Activated CD8-positive, alpha-beta memory T cell treated with anti-CD3 and anti-CD28 coated beads, Interleukin-2, amount 10 ng/mL, durations not matched to agents 7 days and 5 days (primary cell): ENCODE measurements around the gene SH3BP4. TPM values are rescaled to one million over a fixed set of nuclear protein-coding genes. Genes with fewer than 3 reads are reported as not detected.

Experiments
- ATAC-seq: fragments of 150-1000 bp; cut with Tn5 transposase; one replicate; pipeline ENCODE4 v1.10.0; 2021; ENCODE audit warnings: moderate library complexity
- CTCF ChIA-PET: fragments of 350-600 bp; sonication (Branson Sonifier 250); formaldehyde crosslinking; loops from one replicate; lab custom pipeline; 2021; ENCODE audit warnings: antibody characterized with exemption; lab: Charles Lee
- DNase-seq: peaks from one replicate; pipeline ENCODE4 v3.0.0-alpha.2; 2020
- H3K27ac Mint-ChIP-seq: one replicate; pipeline ENCODE4 v1.8.0; 2021; ENCODE audit warnings: mild to moderate bottlenecking, mixed read lengths
- H3K27me3 Mint-ChIP-seq: one replicate; pipeline ENCODE4 v1.8.0; 2021; ENCODE audit warnings: mixed read lengths
- H3K36me3 Mint-ChIP-seq: one replicate; pipeline ENCODE4 v1.8.0; 2021; ENCODE audit warnings: mild to moderate bottlenecking, mixed read lengths
- H3K4me1 Mint-ChIP-seq: one replicate; pipeline ENCODE4 v1.8.0; 2021; ENCODE audit warnings: mixed read lengths
- H3K4me3 Mint-ChIP-seq: one replicate; pipeline ENCODE4 v1.8.0; 2021; ENCODE audit warnings: mild to moderate bottlenecking, moderate library complexity, mixed read lengths
- H3K9me3 Mint-ChIP-seq: one replicate; pipeline ENCODE4 v1.8.0; 2022; ENCODE audit warnings: low read depth, mixed read lengths
- total RNA-seq, 2 experiments: library from RNA; stranded (reverse); gene quantifications; one replicate each; pipeline ENCODE4 v1.2.3, GENCODE V29; 2021

Gene SH3BP4
- total RNA-seq, result under 1 TPM in 1 of 2 experiments, not detected in 1; 0.12 TPM

DNA sequence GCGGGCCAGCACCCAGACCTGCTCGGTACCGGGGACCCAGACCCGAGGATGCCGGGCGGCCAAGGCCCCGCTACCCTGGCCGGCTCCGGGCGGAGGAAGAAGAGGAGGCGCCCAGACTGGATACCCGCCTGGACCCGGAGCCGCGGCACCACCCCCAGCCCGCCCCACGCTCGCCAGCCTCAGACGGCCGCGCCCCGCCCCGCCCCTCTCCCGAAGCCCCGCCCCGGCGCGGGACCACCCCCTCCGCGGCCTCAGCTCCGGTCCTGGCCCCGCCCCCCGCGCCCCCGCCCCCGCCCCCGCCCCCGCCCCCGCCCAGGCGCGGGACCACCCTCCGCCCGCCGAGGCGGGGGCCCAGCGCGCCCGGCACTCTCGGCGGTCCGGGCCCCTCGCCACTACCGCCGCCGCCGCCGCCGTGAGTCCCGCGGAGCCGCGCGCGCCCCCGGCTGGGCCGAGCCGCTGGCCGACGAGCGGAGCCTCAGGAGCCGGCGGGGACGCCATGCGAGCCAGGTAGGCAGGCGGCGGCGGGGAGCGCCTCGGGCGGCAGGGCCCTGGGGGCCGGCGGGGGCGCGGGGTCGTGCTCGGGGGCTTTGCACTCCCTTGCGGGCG, at the start of gene SH3BP4:
Gene SH3BP4, plus strand, starts transcription at position 354 of the 606 bp plus-strand sequence. CDS start 82,986 bp downstream, outside the sequence.
- CTCF ChIA-PET, result no interaction called here
- peaks cover 73% of the 10 kb centered on the region for H3K27me3 Mint-ChIP-seq
- ATAC-seq, result peak; percentile 51
- H3K9me3 Mint-ChIP-seq, result no peaks in the 10 kb centered on the region
- peaks cover 2% of the 10 kb centered on the region for H3K4me1 Mint-ChIP-seq
- DNase-seq, result no peak
- H3K4me3 Mint-ChIP-seq, result peak within 1 kb of the TSS; percentile 44
- no peaks in the 10 kb centered on the region for H3K36me3 Mint-ChIP-seq
- no peak within 1 kb of the TSS for H3K27ac Mint-ChIP-seq

DNA sequence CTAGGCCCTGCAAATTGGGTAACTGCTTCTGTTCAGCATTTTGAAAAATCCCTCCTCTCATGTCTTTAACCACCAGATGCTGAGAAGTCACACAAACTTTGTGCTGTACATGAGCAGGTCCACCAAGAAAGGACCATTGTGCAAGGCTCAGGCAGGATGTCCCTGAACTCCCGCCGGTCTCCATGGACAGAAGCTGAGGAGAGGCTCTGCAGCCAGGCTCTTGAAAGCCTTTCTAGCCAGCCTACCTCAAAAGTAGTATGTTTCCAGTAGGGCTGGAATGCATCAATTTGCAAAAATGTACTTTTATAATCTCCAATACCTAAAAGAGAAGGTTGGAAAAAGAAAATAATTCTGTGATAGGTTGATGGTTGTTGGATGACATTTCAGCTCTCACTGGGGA, 47.0 kb upstream of the SH3BP4 start:
- no peaks in the 10 kb centered on the region for H3K9me3 Mint-ChIP-seq
- no peak overlapping the region for H3K27ac Mint-ChIP-seq
- H3K36me3 Mint-ChIP-seq, result no peaks in the 10 kb centered on the region
- CTCF ChIA-PET, result no interaction called here
- ATAC-seq, result no peak
- H3K4me3 Mint-ChIP-seq, result no peak overlapping the region
- no peaks in the 10 kb centered on the region for H3K4me1 Mint-ChIP-seq
- no peak for DNase-seq
- H3K27me3 Mint-ChIP-seq, result no peaks in the 10 kb centered on the region

GRCh38 chr2:234905547-234906265, 46.1 kb upstream of the SH3BP4 start:
- ATAC-seq (no peak), DNase-seq (no peak)
- no peak overlapping the region for H3K4me3 Mint-ChIP-seq
- H3K36me3 Mint-ChIP-seq, result no peaks in the 10 kb centered on the region
- H3K9me3 Mint-ChIP-seq, result no peaks in the 10 kb centered on the region
- peaks cover 5% of the 10 kb centered on the region for H3K4me1 Mint-ChIP-seq
- H3K27me3 Mint-ChIP-seq, result no peaks in the 10 kb centered on the region
- CTCF ChIA-PET, result no interaction called here
- H3K27ac Mint-ChIP-seq, result no peak overlapping the region

DNA sequence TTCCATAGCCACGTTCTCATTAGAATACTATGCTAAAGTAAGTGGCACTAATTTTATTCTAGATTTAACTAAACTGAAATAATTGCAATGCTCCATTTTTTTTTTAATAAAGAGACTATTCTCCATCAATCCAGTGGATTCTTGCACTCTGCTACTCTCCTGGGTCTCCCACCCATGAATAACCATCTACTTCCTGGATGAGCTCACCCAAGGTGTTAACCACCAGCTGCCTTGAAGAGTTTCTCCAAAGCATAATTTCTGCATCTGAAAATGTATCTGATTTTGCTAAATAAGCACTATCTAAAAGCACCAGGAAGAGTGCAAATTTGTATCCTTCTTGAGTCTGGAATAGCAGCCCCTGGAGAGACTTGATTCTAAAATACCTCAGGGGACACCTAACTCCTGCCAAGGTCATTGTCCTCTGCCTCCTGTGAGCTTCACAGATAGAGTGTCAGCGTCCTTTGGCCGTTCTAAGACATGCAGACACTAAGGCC, 41.6 kb upstream of the SH3BP4 start:
- CTCF ChIA-PET, result no interaction called here
- ATAC-seq, result no peak
- Mint-ChIP-seq H3K4me3 (no peak overlapping the region), H3K36me3 (no peaks in the 10 kb centered on the region), H3K27ac (no peak overlapping the region), H3K9me3 (no peaks in the 10 kb centered on the region), H3K4me1 (peaks cover 5% of the 10 kb centered on the region), H3K27me3 (no peaks in the 10 kb centered on the region)
- no peak for DNase-seq

DNA sequence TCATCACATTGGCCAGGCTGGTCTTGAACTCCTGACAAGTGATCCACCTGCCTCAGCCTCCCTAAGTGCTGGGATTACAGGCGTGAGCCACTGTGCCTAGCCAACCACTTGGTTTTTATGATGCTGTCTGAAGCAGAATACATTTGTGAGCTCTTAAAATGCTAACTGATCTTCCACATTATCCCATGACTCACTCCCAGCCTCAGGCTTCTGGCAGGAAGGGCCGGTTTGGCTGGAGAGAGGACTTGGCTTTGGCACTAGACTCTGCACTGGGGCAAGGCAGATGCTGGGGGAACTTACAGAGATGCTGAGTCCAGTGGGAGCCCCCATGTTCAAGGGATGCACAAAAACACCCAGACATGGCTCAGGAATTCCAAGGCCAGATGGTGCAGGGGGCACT, 40.5 kb upstream of the SH3BP4 start:
- DNase-seq (no peak), ATAC-seq (no peak)
- CTCF ChIA-PET, result no interaction called here
- Mint-ChIP-seq H3K27me3 (no peaks in the 10 kb centered on the region), H3K4me3 (no peak overlapping the region), H3K4me1 (peaks cover 5% of the 10 kb centered on the region), H3K9me3 (no peaks in the 10 kb centered on the region), H3K36me3 (no peaks in the 10 kb centered on the region), H3K27ac (no peak overlapping the region)

GRCh38 chr2:234912437-234912836, 39.4 kb upstream of the SH3BP4 start:
- Mint-ChIP-seq H3K9me3 (no peaks in the 10 kb centered on the region), H3K4me1 (peaks cover 5% of the 10 kb centered on the region), H3K36me3 (no peaks in the 10 kb centered on the region), H3K27me3 (no peaks in the 10 kb centered on the region), H3K27ac (no peak overlapping the region), H3K4me3 (no peak overlapping the region)
- DNase-seq (no peak), ATAC-seq (no peak)
- CTCF ChIA-PET, result no interaction called here

DNA sequence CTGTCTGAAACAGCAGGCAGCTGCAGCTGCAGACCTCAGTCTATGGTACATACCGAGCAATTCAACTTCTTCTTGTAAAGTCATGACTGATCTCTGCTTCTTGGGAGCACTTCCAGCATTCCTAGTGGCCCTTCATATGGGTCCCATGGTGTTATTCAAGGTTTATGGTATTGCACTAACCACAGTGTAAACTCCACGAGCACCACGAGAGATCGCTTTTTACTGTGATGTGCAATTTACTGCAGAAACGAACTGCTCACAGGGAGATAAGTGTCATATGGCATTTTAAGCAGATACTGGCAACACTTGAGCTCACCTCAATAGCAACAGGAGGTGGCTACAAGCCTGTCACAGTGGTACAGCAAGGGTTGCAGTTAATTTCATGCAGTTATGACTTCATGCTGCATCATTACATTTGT, 38.6 kb upstream of the SH3BP4 start:
- no peak overlapping the region for H3K4me3 Mint-ChIP-seq
- CTCF ChIA-PET, result no interaction called here
- DNase-seq, result no peak
- no peak for ATAC-seq
- H3K4me1 Mint-ChIP-seq, result peaks cover 5% of the 10 kb centered on the region
- no peaks in the 10 kb centered on the region for H3K27me3 Mint-ChIP-seq
- H3K36me3 Mint-ChIP-seq, result no peaks in the 10 kb centered on the region
- H3K9me3 Mint-ChIP-seq, result no peaks in the 10 kb centered on the region
- no peak overlapping the region for H3K27ac Mint-ChIP-seq

DNA sequence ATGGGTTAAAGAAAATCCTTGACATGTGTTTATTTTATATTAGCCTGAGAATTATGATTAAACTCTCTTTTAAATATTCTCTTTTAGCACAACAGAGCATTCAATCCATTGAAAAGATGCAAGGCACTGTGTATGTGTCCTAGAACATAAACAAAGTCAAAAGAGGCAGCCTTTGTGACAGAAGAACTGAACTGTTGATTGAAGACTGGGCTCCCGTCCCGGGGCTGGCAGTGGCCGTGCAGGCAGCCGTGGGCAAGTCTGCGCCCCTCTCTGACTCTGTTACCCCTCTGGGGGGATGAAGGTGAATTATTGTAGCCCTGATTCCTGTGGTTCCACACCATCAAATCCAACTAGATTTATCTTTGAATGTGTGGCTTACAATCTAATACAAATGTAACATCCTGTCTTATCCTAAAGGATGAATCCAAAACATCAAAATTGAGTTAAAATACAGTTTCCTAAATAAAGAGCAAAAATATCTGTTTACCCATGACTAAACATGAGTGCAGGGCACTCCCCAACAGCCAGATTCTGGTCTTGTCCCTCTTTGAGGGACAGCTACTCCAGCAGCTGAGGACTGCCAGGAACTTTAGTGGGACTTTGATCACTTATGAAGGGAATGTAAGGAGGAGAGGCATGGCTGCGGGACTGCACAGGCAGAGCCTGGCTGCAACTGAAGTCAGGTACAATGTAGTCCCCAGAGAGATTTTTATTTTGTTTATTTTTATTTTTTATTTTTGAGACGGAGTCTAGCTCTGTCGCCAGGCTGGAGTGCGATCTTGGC, 37.3 kb upstream of the SH3BP4 start:
- CTCF ChIA-PET, result no interaction called here
- H3K4me1 Mint-ChIP-seq, result peaks cover 5% of the 10 kb centered on the region

GRCh38 chr2:234916674-234917073, 35.1 kb upstream of the SH3BP4 start:
- Mint-ChIP-seq H3K27me3 (peaks cover 5% of the 10 kb centered on the region), H3K4me1 (no peaks in the 10 kb centered on the region), H3K4me3 (no peak overlapping the region), H3K36me3 (no peaks in the 10 kb centered on the region), H3K9me3 (no peaks in the 10 kb centered on the region), H3K27ac (no peak overlapping the region)
- ATAC-seq (no peak), DNase-seq (no peak)
- CTCF ChIA-PET, result no interaction called here

More for the DNA sequence above, 37.3 kb upstream of the SH3BP4 start:
- no peak for ATAC-seq
- Mint-ChIP-seq H3K4me3 (no peak overlapping the region), H3K36me3 (no peaks in the 10 kb centered on the region), H3K9me3 (no peaks in the 10 kb centered on the region), H3K27me3 (peaks cover 3% of the 10 kb centered on the region), H3K27ac (no peak overlapping the region)
- no peak for DNase-seq

GRCh38 chr2:234917211-234917975, 34.4 kb upstream of the SH3BP4 start:
- Mint-ChIP-seq H3K36me3 (no peaks in the 10 kb centered on the region), H3K27ac (no peak overlapping the region), H3K4me3 (no peak overlapping the region), H3K4me1 (no peaks in the 10 kb centered on the region), H3K9me3 (no peaks in the 10 kb centered on the region), H3K27me3 (peaks cover 6% of the 10 kb centered on the region)
- CTCF ChIA-PET, result no interaction called here
- no peak for DNase-seq
- no peak for ATAC-seq

- ATAC-seq, result no peak
- no peak overlapping the region for H3K4me3 Mint-ChIP-seq
Measured at GRCh38 chr2:234919711-234920110, 32.1 kb upstream of the SH3BP4 start.

GRCh38 chr2:234920836-234921235, 31.0 kb upstream of the SH3BP4 start:
- no peak overlapping the region for H3K4me3 Mint-ChIP-seq
- DNase-seq, result no peak
- no peaks in the 10 kb centered on the region for H3K36me3 Mint-ChIP-seq
- H3K27ac Mint-ChIP-seq, result no peak overlapping the region
- no peak for ATAC-seq
- CTCF ChIA-PET, result no interaction called here
- no peaks in the 10 kb centered on the region for H3K4me1 Mint-ChIP-seq
- no peaks in the 10 kb centered on the region for H3K9me3 Mint-ChIP-seq
- peaks cover 11% of the 10 kb centered on the region for H3K27me3 Mint-ChIP-seq

More at GRCh38 chr2:234919711-234920110, 32.1 kb upstream of the SH3BP4 start:
- no peaks in the 10 kb centered on the region for H3K4me1 Mint-ChIP-seq
- no peaks in the 10 kb centered on the region for H3K36me3 Mint-ChIP-seq
- CTCF ChIA-PET, result no interaction called here
- no peaks in the 10 kb centered on the region for H3K9me3 Mint-ChIP-seq
- peaks cover 11% of the 10 kb centered on the region for H3K27me3 Mint-ChIP-seq
- no peak for DNase-seq
- H3K27ac Mint-ChIP-seq, result no peak overlapping the region

DNA sequence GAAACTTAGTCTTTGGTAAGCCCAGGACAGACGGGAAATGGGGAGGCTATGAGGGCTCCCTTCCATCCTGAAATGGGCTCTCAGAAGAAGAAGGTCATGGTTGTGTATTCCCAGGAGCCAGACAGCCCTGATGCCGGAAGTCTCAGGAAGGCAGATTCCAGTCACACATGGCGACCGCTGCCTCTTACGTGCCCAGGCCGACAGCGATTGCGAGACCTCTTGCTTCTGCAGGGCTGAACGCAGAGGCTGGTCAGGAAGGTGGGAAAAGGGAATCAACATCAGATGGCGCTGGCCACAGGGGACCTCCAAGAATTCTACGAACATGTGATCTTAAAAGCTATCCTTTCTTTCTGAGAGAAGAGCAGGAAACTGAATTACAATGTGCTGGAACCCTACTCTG, 22.8 kb upstream of the SH3BP4 start:
- DNase-seq (no peak), ATAC-seq (no peak)
- H3K4me1 Mint-ChIP-seq, result no peaks in the 10 kb centered on the region
- no peaks in the 10 kb centered on the region for H3K27me3 Mint-ChIP-seq
- no peak overlapping the region for H3K27ac Mint-ChIP-seq
- no peak overlapping the region for H3K4me3 Mint-ChIP-seq
- no peaks in the 10 kb centered on the region for H3K36me3 Mint-ChIP-seq
- CTCF ChIA-PET, result no interaction called here
- no peaks in the 10 kb centered on the region for H3K9me3 Mint-ChIP-seq
